ENCODE results near the gene SOX10. TPM values are rescaled to one million over a fixed set of nuclear protein-coding genes. Genes with fewer than 3 reads are reported as not detected.
"Not testable (repeated sequence)": the region's sequence is repeated elsewhere in the genome, so short reads cannot be mapped to it uniquely, and the experiment has no call there.

Gene SOX10
- total RNA-seq, 2 experiments from 2014 or later = not detected

DNA sequence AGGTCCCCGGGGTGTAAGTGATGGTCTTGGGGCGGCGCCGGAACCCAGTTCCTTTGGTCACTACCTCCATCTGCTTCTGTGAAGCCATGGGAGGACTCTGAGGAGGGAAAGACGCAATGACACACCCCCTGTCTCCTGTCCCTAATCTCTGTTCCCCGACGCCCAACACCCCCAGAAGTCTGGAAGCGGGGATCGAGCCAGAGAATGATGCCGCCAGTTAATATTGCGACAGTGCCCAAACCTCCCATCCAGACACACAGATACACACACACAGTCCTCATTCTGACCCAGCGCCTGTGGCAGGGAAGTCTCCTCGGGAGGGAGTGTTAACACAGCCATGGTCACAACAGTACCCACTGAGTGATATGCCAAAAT, 31.3 kb downstream of the SOX10 start:
- TF ChIP-seq EZH2phosphoT487 (IDR thresholded peaks at IDR 0.05; ENCODE audit: borderline replicate concordance, low read depth, low read length) = no peak
- TF ChIP-seq, protein P1, sequence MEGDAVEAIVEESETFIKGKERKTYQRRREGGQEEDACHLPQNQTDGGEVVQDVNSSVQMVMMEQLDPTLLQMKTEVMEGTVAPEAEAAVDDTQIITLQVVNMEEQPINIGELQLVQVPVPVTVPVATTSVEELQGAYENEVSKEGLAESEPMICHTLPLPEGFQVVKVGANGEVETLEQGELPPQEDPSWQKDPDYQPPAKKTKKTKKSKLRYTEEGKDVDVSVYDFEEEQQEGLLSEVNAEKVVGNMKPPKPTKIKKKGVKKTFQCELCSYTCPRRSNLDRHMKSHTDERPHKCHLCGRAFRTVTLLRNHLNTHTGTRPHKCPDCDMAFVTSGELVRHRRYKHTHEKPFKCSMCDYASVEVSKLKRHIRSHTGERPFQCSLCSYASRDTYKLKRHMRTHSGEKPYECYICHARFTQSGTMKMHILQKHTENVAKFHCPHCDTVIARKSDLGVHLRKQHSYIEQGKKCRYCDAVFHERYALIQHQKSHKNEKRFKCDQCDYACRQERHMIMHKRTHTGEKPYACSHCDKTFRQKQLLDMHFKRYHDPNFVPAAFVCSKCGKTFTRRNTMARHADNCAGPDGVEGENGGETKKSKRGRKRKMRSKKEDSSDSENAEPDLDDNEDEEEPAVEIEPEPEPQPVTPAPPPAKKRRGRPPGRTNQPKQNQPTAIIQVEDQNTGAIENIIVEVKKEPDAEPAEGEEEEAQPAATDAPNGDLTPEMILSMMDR (conservative IDR thresholded peaks at IDR 0.05; ENCODE audit: low read length) = no peak
- CTCF ChIA-PET (ENCODE audit: unreplicated experiment) = no interaction called here
- peak overlapping the region; percentile 84 for H2AFZ ChIP-seq (ENCODE audit: low read length)

DNA sequence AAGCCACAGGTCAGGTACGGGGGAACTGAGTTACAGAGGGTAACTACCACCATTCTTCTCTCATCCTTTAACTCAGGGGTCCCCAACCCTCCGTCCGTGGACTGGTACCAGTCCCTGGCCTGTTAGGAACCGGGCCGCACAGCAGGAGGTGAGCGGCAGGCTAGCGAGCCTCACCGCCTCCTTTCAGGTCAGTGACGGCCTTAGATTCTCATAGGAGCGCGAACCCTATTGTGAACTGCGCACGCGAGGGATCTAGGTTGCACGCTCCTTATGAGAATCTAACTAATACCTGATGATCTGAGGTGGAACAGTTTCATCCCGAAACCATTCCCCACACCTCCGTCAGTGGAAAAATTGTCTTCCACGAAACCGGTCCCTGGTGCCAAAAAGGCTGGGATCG, 31.7 kb downstream of the SOX10 start:
- Histone ChIP-seq H3K36me3 (ENCODE audit: insufficient read depth, low read length) (peaks cover 15% of the 10 kb centered on the region), H3K4me3 (ENCODE audit: low read depth, low read length, poor library complexity, severe bottlenecking) (peak overlapping the region; percentile 98), H3K4me1 (ENCODE audit: insufficient read depth, low read length, poor library complexity, severe bottlenecking) (peaks cover 16% of the 10 kb centered on the region), H3K4me2 (ENCODE audit: low read length) (peak overlapping the region; percentile 89), H3K79me2 (ENCODE audit: insufficient read depth, low read depth, low read length) (peaks cover 15% of the 10 kb centered on the region), H2AFZ (ENCODE audit: low read length) (peak overlapping the region; percentile 84)
- DNase-seq (ENCODE audit: low spot score); BruUV-seq (replicated peaks); CTCF ChIA-PET (ENCODE audit: unreplicated experiment); intact Hi-C loops (cut with micrococcal nuclease; ENCODE audit: unreplicated experiment); H3K27ac ChIP-seq (ENCODE audit: low read depth, low read length, poor library complexity, severe bottlenecking); H4K20me1 ChIP-seq (ENCODE audit: insufficient read depth, low read length); H3K9me3 ChIP-seq (ENCODE audit: low read length); H3K9me2 ChIP-seq (ENCODE audit: insufficient read depth, low read length): not testable (repeated sequence)
- POLR2A ChIA-PET = interaction anchor here (0.5 kb wide), 1 partner anchor 62 kb away, joined by 5 read pairs; no protein-coding TSS in a partner anchor

More for the DNA sequence above, 31.3 kb downstream of the SOX10 start:
- Histone ChIP-seq H3K4me1 (ENCODE audit: insufficient read depth, low read length, poor library complexity, severe bottlenecking) (peaks cover 16% of the 10 kb centered on the region), H3K36me3 (ENCODE audit: insufficient read depth, low read length) (peaks cover 20% of the 10 kb centered on the region), H3K27ac (ENCODE audit: low read depth, low read length, poor library complexity, severe bottlenecking) (no peak overlapping the region), H3K9me3 (ENCODE audit: low read length) (no peaks in the 10 kb centered on the region), H3K79me2 (ENCODE audit: insufficient read depth, low read depth, low read length) (peaks cover 15% of the 10 kb centered on the region), H3K4me2 (ENCODE audit: low read length) (peak overlapping the region; percentile 89), H3K4me3 (ENCODE audit: low read depth, low read length, poor library complexity, severe bottlenecking) (peak overlapping the region; percentile 98), H4K20me1 (ENCODE audit: insufficient read depth, low read length) (peaks cover 7% of the 10 kb centered on the region), H3K9me2 (ENCODE audit: insufficient read depth, low read length) (no peaks in the 10 kb centered on the region)
- no TSS peak for BruUV-seq (replicated peaks)
- POLR2A ChIA-PET = no interaction called here
- intact Hi-C loops (cut with micrococcal nuclease; ENCODE audit: unreplicated experiment) = no loop called here
- no peak for DNase-seq (ENCODE audit: low spot score)

DNA sequence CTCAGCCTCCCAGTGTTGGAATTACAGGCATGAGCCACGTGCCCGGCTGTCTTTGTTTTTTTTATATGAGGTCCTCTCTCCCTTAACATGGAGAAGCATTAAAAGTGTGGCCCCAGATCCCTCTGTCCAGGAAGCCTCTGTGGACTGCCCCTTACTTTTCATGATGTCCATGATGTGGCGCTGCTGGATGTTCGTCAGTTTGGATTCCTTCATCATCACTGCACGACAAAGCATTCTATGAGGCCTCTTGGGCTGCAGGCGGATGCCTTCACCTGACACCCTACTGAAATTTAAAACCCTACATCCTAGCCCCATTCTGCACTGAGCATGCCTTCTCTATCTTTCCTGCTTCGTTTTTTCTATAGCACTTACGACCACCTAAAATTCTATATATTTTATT, 33.0 kb downstream of the SOX10 start:
- H3K4me2 ChIP-seq (ENCODE audit: low read length) = no peak overlapping the region
- POLR2A ChIA-PET = interaction anchor here (0.6 to 1.3 kb wide), 2 partner anchors 55 to 1018 kb away, joined by 3 to 4 read pairs; no protein-coding TSS in a partner anchor
- intact Hi-C loops (cut with micrococcal nuclease; ENCODE audit: unreplicated experiment) = no loop called here
- BruUV-seq (replicated peaks) = no TSS peak
- TF ChIP-seq, protein P1 (conservative IDR thresholded peaks at IDR 0.05; ENCODE audit: low read length) = no peak
- TF ChIP-seq EZH2phosphoT487 (IDR thresholded peaks at IDR 0.05; ENCODE audit: borderline replicate concordance, low read depth, low read length) = no peak
- H3K9me3 ChIP-seq (ENCODE audit: low read length) = no peaks in the 10 kb centered on the region
- no peak for DNase-seq (ENCODE audit: low spot score)
- CTCF ChIA-PET (ENCODE audit: unreplicated experiment) = no interaction called here
- peaks cover 2% of the 10 kb centered on the region; the same call in 1 of the 2 replicates for H3K36me3 ChIP-seq (ENCODE audit: insufficient read depth, low read length)
- peaks cover 7% of the 10 kb centered on the region for H4K20me1 ChIP-seq (ENCODE audit: insufficient read depth, low read length)
- H3K9me2 ChIP-seq (ENCODE audit: insufficient read depth, low read length) = no peaks in the 10 kb centered on the region
- no peak overlapping the region for H2AFZ ChIP-seq (ENCODE audit: low read length)
- H3K4me3 ChIP-seq (ENCODE audit: low read depth, low read length, poor library complexity, severe bottlenecking) = no peak overlapping the region
- H3K27ac ChIP-seq (ENCODE audit: low read depth, low read length, poor library complexity, severe bottlenecking) = no peak overlapping the region
- H3K4me1 ChIP-seq (ENCODE audit: insufficient read depth, low read length, poor library complexity, severe bottlenecking) = peaks cover 16% of the 10 kb centered on the region
- H3K79me2 ChIP-seq (ENCODE audit: insufficient read depth, low read depth, low read length) = peaks cover 15% of the 10 kb centered on the region

DNA sequence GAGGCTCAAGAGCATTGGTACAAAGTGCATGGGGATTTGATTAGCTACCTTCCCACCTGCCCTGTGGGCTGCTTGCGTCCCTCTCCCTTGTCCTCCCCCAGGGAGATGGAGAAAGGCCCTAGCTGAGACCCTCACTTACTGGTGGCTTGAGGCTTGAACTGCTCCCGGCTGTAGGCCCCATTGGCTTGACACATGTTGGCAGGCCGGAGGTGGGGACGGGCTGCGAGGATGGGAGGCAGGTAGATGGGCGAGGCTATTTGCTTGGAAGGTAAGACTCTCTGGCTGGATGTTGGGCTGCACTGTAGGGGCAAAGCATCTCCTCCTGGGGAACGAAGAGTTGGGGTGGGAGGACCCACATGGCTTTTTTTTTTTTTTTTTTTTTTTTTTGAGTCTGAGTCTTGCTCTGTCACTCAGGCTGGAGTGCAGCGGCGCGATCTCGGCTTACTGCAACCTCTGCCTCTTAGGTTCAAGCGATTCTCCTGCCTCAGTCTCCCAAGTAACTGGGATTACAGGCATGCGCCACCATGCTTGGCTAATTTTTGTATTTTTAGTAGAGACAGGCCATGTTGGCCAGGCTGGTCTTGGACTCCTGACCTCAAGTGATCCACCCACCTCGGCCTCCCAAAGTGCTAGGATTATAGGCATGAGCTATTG, 37.1 kb downstream of the SOX10 start:
- H3K4me3 ChIP-seq (ENCODE audit: low read depth, low read length, poor library complexity, severe bottlenecking); H3K9me2 ChIP-seq (ENCODE audit: insufficient read depth, low read length); H3K27ac ChIP-seq (ENCODE audit: low read depth, low read length, poor library complexity, severe bottlenecking); intact Hi-C loops (cut with micrococcal nuclease; ENCODE audit: unreplicated experiment); POLR2A ChIA-PET; H3K79me2 ChIP-seq (ENCODE audit: insufficient read depth, low read depth, low read length); BruUV-seq (replicated peaks); DNase-seq (ENCODE audit: low spot score); H3K4me2 ChIP-seq (ENCODE audit: low read length); H2AFZ ChIP-seq (ENCODE audit: low read length); H3K4me1 ChIP-seq (ENCODE audit: insufficient read depth, low read length, poor library complexity, severe bottlenecking); H3K36me3 ChIP-seq (ENCODE audit: insufficient read depth, low read length); CTCF ChIA-PET (ENCODE audit: unreplicated experiment); H3K9me3 ChIP-seq (ENCODE audit: low read length); H4K20me1 ChIP-seq (ENCODE audit: insufficient read depth, low read length): not testable (repeated sequence)

DNA sequence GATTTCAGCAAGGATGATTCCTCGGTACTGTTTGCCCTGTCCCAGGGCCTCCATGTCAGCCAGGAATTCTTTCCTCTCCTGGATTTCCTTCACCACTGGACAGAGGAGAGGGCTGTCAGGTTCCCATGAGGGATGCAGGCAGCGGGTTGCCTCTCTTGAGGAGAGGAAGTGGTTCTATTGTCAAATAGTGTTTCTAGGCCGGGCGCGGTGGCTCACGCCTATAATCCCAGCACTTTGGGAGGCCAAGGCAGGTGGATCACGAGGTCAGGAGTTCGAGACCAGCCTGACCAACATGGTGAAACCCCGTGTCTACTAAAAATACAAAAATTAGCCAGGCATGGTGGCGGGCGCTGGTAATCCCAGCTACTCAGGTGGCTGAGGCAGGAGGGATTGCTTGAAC, 39.9 kb downstream of the SOX10 start:
- intact Hi-C loops (cut with micrococcal nuclease; ENCODE audit: unreplicated experiment); H3K4me1 ChIP-seq (ENCODE audit: insufficient read depth, low read length, poor library complexity, severe bottlenecking); H4K20me1 ChIP-seq (ENCODE audit: insufficient read depth, low read length); H3K36me3 ChIP-seq (ENCODE audit: insufficient read depth, low read length); H3K79me2 ChIP-seq (ENCODE audit: insufficient read depth, low read depth, low read length); H3K4me2 ChIP-seq (ENCODE audit: low read length); H3K4me3 ChIP-seq (ENCODE audit: low read depth, low read length, poor library complexity, severe bottlenecking); H3K9me2 ChIP-seq (ENCODE audit: insufficient read depth, low read length); H2AFZ ChIP-seq (ENCODE audit: low read length); CTCF ChIA-PET (ENCODE audit: unreplicated experiment); H3K27ac ChIP-seq (ENCODE audit: low read depth, low read length, poor library complexity, severe bottlenecking); BruUV-seq (replicated peaks); DNase-seq (ENCODE audit: low spot score); H3K9me3 ChIP-seq (ENCODE audit: low read length): not testable (repeated sequence)
- POLR2A ChIA-PET = interaction anchor here (0.5 kb wide), 1 partner anchor 47 kb away, joined by 4 read pairs; no protein-coding TSS in a partner anchor

Measured in OCI-LY7 (cell line).